Neural crest cell (in vitro differentiated cells): Measurements from ENCODE around the gene SLC5A3. TPM values are rescaled to one million over a fixed set of nuclear protein-coding genes. Genes with fewer than 3 reads are reported as not detected.
A peak's percentile ranks its signal among the peaks of the same experiment; 100 is the strongest.

ENCODE experiments used
- DNase-seq: peaks from one replicate; pipeline ENCODE4 v3.0.0; 2021; ENCODE audit warnings: low read depth, mixed read lengths, low spot score
- H3K27ac Mint-ChIP-seq: one replicate; pipeline ENCODE4 v1.8.0; 2021; ENCODE audit warnings: mild to moderate bottlenecking, mixed read lengths; ENCODE audit not compliant: unreplicated experiment
- H3K27me3 Mint-ChIP-seq: 2 replicates; pipeline ENCODE4 v1.8.0; 2021; ENCODE audit warnings: low read depth, mild to moderate bottlenecking, mixed read lengths
- H3K36me3 Mint-ChIP-seq: 2 replicates; pipeline ENCODE4 v1.8.0; 2021; ENCODE audit warnings: low read depth, mild to moderate bottlenecking, mixed read lengths
- H3K4me1 Mint-ChIP-seq: 2 replicates; pipeline ENCODE4 v1.8.0; 2021; ENCODE audit warnings: mixed read lengths
- H3K4me3 Mint-ChIP-seq: one replicate; pipeline ENCODE4 v1.8.0; 2021; ENCODE audit warnings: mild to moderate bottlenecking, mixed read lengths
- H3K9me3 Mint-ChIP-seq: 2 replicates; pipeline ENCODE4 v1.8.0; 2021; ENCODE audit warnings: mixed read lengths
- CTCF ChIP-seq: fragments of 200-600 bp; sonication (generic); conservative IDR thresholded peaks from 2 replicates; pipeline ENCODE4 v1.5.0; 2021; ENCODE audit warnings: antibody characterized with exemption, mild to moderate bottlenecking
- total RNA-seq: library from RNA; stranded (reverse); gene quantifications from 2 replicates; pipeline ENCODE4 v1.2.1, GENCODE V29; 2021

Gene SLC5A3
- total RNA-seq, 1 donor from 2014 or later, result 19.6 TPM

GRCh38 chr21:34055615-34056014, 17.8 kb upstream of the SLC5A3 start:
- no peak overlapping the region for H3K4me3 Mint-ChIP-seq
- no peaks in the 10 kb centered on the region for H3K9me3 Mint-ChIP-seq
- no peaks in the 10 kb centered on the region for H3K27me3 Mint-ChIP-seq
- no peak overlapping the region for H3K27ac Mint-ChIP-seq
- H3K36me3 Mint-ChIP-seq, result no peaks in the 10 kb centered on the region
- no peak for TF ChIP-seq CTCF
- DNase-seq, result no peak
- no peaks in the 10 kb centered on the region for H3K4me1 Mint-ChIP-seq

- DNase-seq, result no peak
- no peak for TF ChIP-seq CTCF
- Mint-ChIP-seq H3K36me3 (no peaks in the 10 kb centered on the region), H3K9me3 (peaks cover 4% of the 10 kb centered on the region), H3K4me3 (no peak overlapping the region), H3K27ac (no peak overlapping the region), H3K4me1 (no peaks in the 10 kb centered on the region), H3K27me3 (peaks cover 4% of the 10 kb centered on the region)
Observed at GRCh38 chr21:34061983-34062382, 11.4 kb upstream of the SLC5A3 start.

- Mint-ChIP-seq H3K9me3 (peaks cover 4% of the 10 kb centered on the region), H3K27ac (no peak overlapping the region), H3K36me3 (no peaks in the 10 kb centered on the region), H3K27me3 (peaks cover 4% of the 10 kb centered on the region), H3K4me1 (no peaks in the 10 kb centered on the region), H3K4me3 (no peak overlapping the region)
- no peak for TF ChIP-seq CTCF
- DNase-seq, result no peak
Observed at GRCh38 chr21:34065027-34065426, 8.4 kb upstream of the SLC5A3 start.

GRCh38 chr21:34071683-34072082, 1.7 kb upstream of the SLC5A3 start:
- Mint-ChIP-seq H3K9me3 (no peaks in the 10 kb centered on the region), H3K27ac (no peak overlapping the region), H3K4me3 (peak overlapping the region; percentile 72), H3K36me3 (no peaks in the 10 kb centered on the region), H3K4me1 (peaks cover 25% of the 10 kb centered on the region), H3K27me3 (no peaks in the 10 kb centered on the region)
- DNase-seq, result no peak
- TF ChIP-seq CTCF, result no peak

GRCh38 chr21:34072145-34073031, 990 bp upstream of the SLC5A3 start:
- Mint-ChIP-seq H3K27me3 (no peaks in the 10 kb centered on the region), H3K27ac (no peak overlapping the region), H3K4me1 (peaks cover 30% of the 10 kb centered on the region), H3K36me3 (no peaks in the 10 kb centered on the region), H3K4me3 (peak overlapping the region; percentile 72), H3K9me3 (no peaks in the 10 kb centered on the region)
- no peak for DNase-seq
- no peak for TF ChIP-seq CTCF
